ENCODE measurements around the gene INHBB. TPM values are rescaled to one million over a fixed set of nuclear protein-coding genes. Genes with fewer than 3 reads are reported as not detected.

Gene INHBB
- total RNA-seq, 1 donor from 2014 or later: 0.23 TPM

GRCh38 chr2:120366698-120367097 is 20.8 kb downstream of the INHBB start:
- no peak for DNase-seq (ENCODE audit: low read depth)
- TF ChIP-seq, protein P1, sequence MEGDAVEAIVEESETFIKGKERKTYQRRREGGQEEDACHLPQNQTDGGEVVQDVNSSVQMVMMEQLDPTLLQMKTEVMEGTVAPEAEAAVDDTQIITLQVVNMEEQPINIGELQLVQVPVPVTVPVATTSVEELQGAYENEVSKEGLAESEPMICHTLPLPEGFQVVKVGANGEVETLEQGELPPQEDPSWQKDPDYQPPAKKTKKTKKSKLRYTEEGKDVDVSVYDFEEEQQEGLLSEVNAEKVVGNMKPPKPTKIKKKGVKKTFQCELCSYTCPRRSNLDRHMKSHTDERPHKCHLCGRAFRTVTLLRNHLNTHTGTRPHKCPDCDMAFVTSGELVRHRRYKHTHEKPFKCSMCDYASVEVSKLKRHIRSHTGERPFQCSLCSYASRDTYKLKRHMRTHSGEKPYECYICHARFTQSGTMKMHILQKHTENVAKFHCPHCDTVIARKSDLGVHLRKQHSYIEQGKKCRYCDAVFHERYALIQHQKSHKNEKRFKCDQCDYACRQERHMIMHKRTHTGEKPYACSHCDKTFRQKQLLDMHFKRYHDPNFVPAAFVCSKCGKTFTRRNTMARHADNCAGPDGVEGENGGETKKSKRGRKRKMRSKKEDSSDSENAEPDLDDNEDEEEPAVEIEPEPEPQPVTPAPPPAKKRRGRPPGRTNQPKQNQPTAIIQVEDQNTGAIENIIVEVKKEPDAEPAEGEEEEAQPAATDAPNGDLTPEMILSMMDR (conservative IDR thresholded peaks at IDR 0.05; ENCODE audit: low read depth, low read length): no peak
- H3K4me3 ChIP-seq (ENCODE audit: low read depth, low read length): no peak overlapping the region

- TF ChIP-seq, protein P1 (conservative IDR thresholded peaks at IDR 0.05; ENCODE audit: low read depth, low read length): no peak
- DNase-seq (ENCODE audit: low read depth): no peak
- no peak overlapping the region for H3K4me3 ChIP-seq (ENCODE audit: low read depth, low read length)
Measured at GRCh38 chr2:120367221-120367620, 21.3 kb downstream of the INHBB start.

DNA sequence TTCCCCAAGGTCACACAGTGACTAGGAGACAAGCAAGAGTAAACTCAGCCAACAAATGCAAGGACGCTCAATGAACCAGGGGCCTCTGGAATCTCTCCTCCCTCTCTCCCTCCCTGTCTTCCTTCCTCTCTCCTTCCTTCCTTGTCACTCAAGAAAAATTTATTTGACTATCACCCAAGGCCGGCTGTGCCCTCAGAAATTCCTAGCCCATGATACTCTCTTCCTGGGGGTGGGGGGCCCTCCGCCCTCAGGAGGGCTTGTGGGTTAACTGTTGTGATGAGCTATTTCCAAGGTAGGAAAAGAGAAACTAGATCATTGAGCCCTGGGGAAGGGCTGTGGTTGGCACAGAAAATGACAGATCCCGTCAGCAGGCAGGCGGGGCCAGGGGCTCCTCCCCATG is 21.7 kb downstream of the INHBB start:
- TF ChIP-seq, protein P1 (conservative IDR thresholded peaks at IDR 0.05; ENCODE audit: low read depth, low read length): no peak
- H3K4me3 ChIP-seq (ENCODE audit: low read depth, low read length): no peak overlapping the region
- DNase-seq (ENCODE audit: low read depth): no peak

GRCh38 chr2:120368086-120368485 is 22.1 kb downstream of the INHBB start:
- TF ChIP-seq, protein P1 (conservative IDR thresholded peaks at IDR 0.05; ENCODE audit: low read depth, low read length): no peak
- H3K4me3 ChIP-seq (ENCODE audit: low read depth, low read length): no peak overlapping the region
- DNase-seq (ENCODE audit: low read depth): no peak

DNA sequence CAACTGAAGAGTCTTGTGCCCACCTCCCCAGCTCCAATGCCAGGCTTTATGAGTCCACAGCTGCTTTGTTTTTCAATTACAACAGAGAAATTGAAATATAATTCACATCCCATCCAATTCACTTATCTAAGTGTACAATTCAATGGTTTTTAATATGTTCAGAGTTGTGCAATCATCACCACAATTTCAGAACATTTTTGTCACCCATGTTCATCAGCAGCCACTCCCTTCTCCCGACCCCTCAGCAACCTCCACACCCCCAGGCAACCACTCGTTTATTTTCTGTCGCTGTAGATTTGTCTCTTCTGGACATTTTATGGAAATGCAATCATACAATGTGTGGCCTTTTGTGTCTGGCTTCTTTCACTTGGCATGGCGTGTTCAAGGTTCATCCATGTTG is 23.3 kb downstream of the INHBB start:
- TF ChIP-seq, protein P1 (conservative IDR thresholded peaks at IDR 0.05; ENCODE audit: low read depth, low read length): no peak
- DNase-seq (ENCODE audit: low read depth): no peak
- H3K4me3 ChIP-seq (ENCODE audit: low read depth, low read length): no peak overlapping the region

DNA sequence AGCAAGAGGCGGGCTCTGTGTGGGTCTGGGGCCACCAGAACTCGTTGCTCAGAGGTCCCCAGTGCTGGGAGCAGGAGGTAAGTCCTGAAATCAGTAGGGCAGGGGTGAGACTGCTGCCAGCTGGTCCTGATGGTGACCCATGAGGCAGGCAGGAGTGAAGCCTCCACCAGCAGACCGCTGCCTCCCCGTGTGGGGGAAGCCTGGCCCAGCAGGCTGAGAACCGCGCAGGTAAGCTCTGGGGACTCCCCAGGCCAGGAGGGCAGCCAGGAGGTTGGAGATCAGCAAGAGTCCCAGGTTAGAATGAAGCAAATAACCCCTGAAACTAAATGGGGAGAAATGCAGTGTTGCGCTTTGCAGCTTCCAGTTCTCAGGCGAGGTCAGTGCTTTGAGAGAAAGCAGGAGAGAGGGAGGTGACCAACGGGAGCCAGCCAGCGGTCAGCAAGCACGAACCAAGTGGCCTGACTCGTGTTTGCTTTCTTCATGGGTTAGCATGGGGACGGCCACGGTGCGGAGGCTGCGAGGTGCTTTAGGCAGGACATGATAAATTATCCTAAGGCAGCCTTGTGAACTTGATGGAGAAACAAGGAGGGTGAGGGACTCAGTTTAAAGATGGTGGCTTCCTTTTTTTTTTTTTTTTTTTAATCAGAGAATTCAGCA is 26.2 kb downstream of the INHBB start:
- H3K4me3 ChIP-seq (ENCODE audit: low read depth, low read length): no peak overlapping the region
- DNase-seq (ENCODE audit: low read depth): no peak
- TF ChIP-seq, protein P1 (conservative IDR thresholded peaks at IDR 0.05; ENCODE audit: low read depth, low read length): no peak

- TF ChIP-seq, protein P1 (conservative IDR thresholded peaks at IDR 0.05; ENCODE audit: low read depth, low read length): no peak
- DNase-seq (ENCODE audit: low read depth): no peak
- H3K4me3 ChIP-seq (ENCODE audit: low read depth, low read length): no peak overlapping the region
Measured at GRCh38 chr2:120372816-120373215, 26.9 kb downstream of the INHBB start.

Measured in epithelial cell of proximal tubule (primary cell).